ENCODE results near the gene HOXA3.

DNA sequence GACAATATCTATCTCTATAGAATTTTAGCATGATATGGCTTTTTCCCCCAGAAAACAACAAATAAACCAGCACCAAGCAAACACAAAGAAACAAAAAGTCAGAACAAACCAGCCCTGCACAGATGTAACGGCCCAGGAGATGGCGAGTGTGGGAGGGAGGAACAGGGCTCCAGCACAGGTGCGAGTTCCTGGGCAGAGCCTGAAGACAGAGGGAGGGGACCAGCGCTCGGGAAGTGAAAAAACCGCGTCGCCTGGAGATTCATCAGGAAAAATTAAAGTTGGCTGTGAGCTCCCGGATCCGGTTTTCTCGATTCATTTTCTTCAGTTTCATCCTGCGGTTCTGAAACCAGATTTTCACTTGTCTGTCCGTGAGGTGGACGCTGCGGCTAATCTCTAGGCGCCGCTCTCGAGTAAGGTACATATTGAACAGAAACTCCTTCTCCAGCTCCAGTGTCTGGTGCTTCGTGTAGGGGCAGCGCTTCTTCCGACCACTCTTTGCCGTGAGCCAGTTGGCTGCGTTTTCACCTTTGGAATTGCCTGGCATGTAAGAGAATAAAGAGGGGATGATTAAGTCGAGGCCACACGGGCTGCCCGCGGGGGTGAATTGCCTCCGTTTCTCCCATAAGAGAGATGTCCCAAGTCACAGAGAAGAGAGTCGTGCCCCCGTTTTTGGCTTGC lies 19.4 kb upstream of the HOXA3 start:
- TF ChIP-seq, protein P1, sequence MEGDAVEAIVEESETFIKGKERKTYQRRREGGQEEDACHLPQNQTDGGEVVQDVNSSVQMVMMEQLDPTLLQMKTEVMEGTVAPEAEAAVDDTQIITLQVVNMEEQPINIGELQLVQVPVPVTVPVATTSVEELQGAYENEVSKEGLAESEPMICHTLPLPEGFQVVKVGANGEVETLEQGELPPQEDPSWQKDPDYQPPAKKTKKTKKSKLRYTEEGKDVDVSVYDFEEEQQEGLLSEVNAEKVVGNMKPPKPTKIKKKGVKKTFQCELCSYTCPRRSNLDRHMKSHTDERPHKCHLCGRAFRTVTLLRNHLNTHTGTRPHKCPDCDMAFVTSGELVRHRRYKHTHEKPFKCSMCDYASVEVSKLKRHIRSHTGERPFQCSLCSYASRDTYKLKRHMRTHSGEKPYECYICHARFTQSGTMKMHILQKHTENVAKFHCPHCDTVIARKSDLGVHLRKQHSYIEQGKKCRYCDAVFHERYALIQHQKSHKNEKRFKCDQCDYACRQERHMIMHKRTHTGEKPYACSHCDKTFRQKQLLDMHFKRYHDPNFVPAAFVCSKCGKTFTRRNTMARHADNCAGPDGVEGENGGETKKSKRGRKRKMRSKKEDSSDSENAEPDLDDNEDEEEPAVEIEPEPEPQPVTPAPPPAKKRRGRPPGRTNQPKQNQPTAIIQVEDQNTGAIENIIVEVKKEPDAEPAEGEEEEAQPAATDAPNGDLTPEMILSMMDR (conservative IDR thresholded peaks at IDR 0.05 in 1 of 2, IDR thresholded peaks at IDR 0.05 in 1 of 2; ENCODE audit: low read depth in 1 of 2, low read length in 2 of 2) = no peak
- TF ChIP-seq EZH2 (IDR thresholded peaks at IDR 0.05; ENCODE audit: low read length, missing control alignments) = peak; percentile 80

All from fibroblast of lung (primary cell).